ENCODE data around the gene DOCK8. TPM values are rescaled to one million over a fixed set of nuclear protein-coding genes. Genes with fewer than 3 reads are reported as not detected.
"Not testable (repeated sequence)": the region's sequence is repeated elsewhere in the genome, so short reads cannot be mapped to it uniquely, and the experiment has no call there.

Gene DOCK8
- total RNA-seq = 100 to 1,000 TPM; 133 to 158 TPM

DNA sequence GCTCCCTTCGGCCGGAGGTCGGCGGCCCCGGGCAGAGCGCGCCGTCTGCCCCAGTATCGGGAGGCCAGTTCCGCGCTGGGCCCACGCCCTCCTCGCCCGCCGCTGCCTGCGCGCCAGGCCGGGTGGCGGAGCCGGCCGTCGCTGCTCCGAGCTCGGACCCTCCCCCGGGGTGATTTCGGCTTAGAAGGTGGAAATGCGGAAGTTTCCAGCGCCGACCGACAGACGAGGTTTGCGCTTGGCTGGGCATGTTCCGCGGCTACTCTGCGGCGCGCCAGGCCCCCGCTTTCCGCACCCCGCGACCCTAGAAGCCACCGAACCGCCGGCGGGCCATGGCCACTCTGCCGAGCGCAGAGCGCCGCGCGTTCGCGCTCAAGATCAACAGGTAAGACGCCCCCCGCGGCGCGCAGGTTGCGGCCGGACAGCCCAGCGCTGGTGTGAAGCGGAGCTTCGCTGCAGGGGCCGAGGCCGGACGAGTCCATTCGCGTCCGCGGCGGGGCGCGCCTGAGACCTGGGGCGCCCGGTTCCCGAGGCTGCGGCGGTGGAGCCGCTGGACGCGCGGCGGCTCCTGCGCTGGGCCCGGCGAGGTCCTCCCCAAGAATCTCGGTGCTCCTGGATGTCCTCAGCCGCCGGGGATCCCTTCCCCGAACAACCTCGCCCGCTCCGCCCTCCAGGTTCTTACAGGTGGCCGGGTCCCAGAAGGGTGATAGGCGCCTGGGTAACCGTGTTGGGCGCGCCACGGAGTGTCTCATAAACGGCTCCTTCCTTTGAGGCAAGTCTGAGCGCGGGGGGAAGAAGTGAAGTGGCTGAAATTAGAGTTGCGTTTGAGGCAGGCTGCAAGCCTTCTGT is at the start of gene DOCK8:
Gene DOCK8, plus strand, starts transcription at position 218 of the 846 bp plus-strand sequence. Its CDS starts 112 bp downstream, at position 330.
- Mint-ChIP-seq H3K27me3 (no peaks in the 10 kb centered on the region), H3K4me1 (no peaks in the 10 kb centered on the region), H3K36me3 (ENCODE audit: low read depth) (no peaks in the 10 kb centered on the region), H3K4me3 (peak within 1 kb of the TSS; percentile 73), H3K9me3 (no peaks in the 10 kb centered on the region), H3K27ac (no peak within 1 kb of the TSS)
- ATAC-seq (replicated peaks) = peak; percentile 93

DNA sequence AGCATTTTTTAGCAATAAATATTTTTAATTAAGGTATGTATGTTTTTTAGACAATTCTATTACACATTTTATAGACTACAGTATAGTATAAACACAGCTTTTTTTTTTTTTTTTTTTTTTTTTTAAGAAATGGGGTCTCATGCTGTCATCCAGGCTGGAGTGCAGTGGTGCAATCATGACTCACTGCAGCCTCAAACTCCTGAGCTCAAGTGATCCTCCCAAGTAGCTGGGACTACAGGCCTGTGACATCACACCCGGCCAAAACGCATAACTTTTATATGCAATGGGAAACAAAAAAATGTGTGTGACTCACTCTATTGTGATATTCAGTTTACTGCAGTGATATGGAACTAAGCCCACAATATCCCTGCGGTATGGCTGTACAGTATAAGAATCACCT is 44.9 kb upstream of the DOCK8 start:
- H3K4me1 Mint-ChIP-seq = not testable (repeated sequence)

DNA sequence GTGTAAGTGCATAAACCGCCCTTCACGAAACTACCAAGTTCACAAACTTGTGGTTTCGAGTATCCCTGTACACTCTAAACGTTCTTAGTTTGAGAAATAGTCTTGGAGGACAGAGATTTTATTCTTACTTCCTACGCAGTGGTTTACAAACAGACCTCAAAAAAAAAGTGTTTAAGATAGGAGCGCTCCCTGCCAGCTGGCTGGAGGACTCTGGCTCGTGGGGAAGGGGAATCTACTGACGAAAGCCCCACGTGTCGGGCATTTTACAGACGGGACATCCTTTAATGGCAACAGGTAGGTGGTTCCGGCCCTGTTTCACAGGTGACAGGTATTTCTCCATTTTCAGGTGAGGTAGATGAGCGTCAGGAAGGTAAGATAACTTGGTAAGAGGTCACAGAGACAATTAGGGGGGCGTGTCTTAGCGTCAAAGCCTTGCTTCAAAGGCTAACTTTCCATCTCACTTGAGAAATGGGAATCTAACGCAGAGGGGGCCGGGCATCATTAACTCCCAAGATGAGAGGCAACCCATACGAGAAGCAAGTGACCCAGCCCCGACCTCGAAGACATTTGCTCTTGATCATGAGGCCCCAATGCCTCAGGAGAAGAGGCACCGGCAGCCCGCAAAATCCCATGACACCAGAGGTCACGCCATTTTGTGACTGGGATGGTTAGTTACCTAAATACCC is 36.4 kb upstream of the DOCK8 start:
- not testable (repeated sequence) for ATAC-seq (replicated peaks); H3K27me3 Mint-ChIP-seq; H3K9me3 Mint-ChIP-seq; H3K4me1 Mint-ChIP-seq
- Mint-ChIP-seq H3K27ac (peak overlapping the region; percentile 82), H3K36me3 (ENCODE audit: low read depth) (peaks cover 18% of the 10 kb centered on the region), H3K4me3 (peak overlapping the region; percentile 84)

More for the DNA sequence above, 44.9 kb upstream of the DOCK8 start:
- H3K36me3 Mint-ChIP-seq (ENCODE audit: low read depth) = peaks cover 35% of the 10 kb centered on the region
- H3K4me3 Mint-ChIP-seq; ATAC-seq (replicated peaks); H3K27ac Mint-ChIP-seq; H3K27me3 Mint-ChIP-seq; H3K9me3 Mint-ChIP-seq: not testable (repeated sequence)

DNA sequence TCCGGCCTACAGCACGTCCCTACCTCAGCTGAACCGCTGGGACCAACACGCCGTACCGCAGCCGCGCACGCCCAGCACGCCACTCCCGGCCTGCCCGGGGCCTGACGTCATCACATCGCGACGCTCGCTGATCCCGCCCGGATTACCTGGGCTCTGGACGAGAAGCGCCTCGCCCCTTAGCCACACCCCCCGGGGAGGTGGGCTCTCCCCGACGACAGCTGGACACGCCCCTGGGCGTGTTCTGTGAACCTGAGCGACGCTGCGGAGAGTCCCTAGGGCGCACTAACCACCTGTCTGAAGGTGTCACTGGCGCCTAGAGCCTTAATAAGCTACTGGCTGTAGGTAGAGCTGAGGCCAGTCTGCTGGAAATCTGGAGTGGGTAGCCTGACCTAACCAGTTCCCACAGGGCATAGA is 35.7 kb upstream of the DOCK8 start, which contains the start of gene ZNG1A:
Gene ZNG1A, minus strand, starts transcription at position 87 of the 414 bp plus-strand sequence. CDS start 87 bp downstream, outside the sequence.
- ATAC-seq (replicated peaks) = peak; percentile 56
- not testable (repeated sequence) for H3K27me3 Mint-ChIP-seq, H3K9me3 Mint-ChIP-seq, H3K4me1 Mint-ChIP-seq
- H3K4me3 Mint-ChIP-seq = peak within 1 kb of the TSS; percentile 84
- H3K27ac Mint-ChIP-seq = peak within 1 kb of the TSS; percentile 82
- H3K36me3 Mint-ChIP-seq (ENCODE audit: low read depth) = peaks cover 12% of the 10 kb centered on the region

DNA sequence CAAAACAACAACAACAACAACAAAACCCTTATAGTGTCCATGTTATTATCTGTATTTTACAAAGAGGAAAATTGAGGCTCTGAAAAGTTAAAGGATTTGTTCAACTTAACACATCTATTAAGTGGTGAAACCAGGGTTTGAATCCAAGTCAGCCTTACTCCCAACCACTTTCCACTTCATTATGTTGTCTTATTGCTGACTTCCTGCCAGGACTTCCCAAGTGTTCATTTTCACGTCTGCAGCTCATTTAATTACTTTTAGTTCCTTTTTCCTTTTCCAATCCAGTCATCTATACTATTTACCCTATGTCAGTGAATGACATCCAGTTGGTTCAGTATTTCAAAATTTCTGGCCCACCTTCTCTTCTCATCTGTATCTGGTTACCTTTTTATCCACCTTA is 15.1 kb upstream of the DOCK8 start:
- not testable (repeated sequence) for ATAC-seq (replicated peaks); H3K9me3 Mint-ChIP-seq; H3K4me1 Mint-ChIP-seq; H3K36me3 Mint-ChIP-seq (ENCODE audit: low read depth); H3K4me3 Mint-ChIP-seq; H3K27ac Mint-ChIP-seq; H3K27me3 Mint-ChIP-seq

DNA sequence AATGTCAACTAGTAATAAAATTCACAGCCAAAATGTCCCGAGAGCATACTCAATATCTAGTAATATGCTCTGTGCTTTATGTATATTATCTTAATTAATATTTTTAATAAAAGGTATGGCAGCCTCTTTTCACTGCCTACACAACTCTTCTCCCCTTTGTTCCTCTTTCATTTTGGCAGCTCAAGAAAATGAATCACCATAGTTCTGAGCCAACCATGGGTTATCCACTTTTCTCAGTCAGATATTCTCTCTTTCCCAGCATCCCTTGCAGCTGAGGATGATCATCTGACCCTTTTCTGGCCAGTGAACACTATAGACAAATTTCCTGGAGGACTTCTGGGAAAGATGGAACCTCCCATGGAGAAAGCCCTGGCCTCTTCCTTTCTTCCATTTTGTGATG is 8.2 kb upstream of the DOCK8 start:
- no peak for ATAC-seq (replicated peaks)
- H3K4me1 Mint-ChIP-seq = no peaks in the 10 kb centered on the region
- H3K27ac Mint-ChIP-seq = peak overlapping the region; percentile 56
- peaks cover 6% of the 10 kb centered on the region for H3K27me3 Mint-ChIP-seq
- H3K9me3 Mint-ChIP-seq = no peaks in the 10 kb centered on the region
- H3K4me3 Mint-ChIP-seq = no peak overlapping the region
- H3K36me3 Mint-ChIP-seq (ENCODE audit: low read depth) = no peaks in the 10 kb centered on the region

DNA sequence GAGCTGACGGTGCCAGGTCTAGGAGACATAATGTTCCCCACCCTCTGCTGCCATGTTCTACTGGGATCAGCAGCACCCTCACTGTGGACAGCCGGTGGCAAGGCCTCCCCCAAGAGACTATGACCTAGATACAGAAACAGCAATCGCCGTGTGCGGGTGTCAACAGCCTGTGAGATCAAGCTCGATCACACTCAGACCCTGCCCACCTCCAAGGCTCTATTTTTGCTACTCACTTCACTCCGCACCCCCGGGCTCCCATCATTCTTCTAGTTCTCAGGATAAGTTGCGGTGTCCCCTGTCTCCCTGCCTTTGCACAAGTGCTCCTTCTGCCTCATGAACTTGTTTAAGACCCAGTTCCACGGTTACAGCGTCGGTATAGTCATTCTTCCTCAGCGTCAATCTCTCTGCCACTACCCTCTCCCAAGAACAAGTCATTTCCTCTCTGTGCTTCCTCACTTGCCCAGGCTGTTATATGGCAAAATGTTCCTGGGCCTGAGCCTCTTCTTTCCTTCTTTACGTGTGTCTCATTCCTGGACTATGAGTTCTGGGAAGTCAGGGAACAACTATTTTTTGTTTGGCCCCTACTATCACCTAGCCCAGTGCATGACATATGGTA is 5.4 kb upstream of the DOCK8 start:
- Mint-ChIP-seq H3K27ac (no peak overlapping the region), H3K27me3 (peaks cover under 1% of the 10 kb centered on the region), H3K4me3 (no peak overlapping the region)

DNA sequence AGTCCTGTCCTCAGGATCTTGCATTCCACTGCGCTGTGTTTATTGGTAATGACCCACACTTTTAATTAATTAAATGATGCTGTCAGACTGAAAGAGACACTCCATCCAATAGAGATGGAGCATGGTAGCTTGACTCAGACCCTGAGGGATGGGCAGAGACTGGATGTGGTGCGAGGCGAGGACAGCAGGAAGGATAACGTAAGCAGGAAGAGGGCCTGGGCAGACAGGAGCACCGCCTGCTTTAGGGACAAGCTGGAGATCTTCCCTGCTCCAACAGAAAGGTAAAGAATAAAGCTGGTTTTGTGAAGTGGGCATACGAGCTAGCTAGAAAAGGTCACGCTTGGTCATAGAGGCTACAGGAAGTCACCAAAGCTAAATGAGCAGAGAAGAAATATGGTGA is 3.6 kb upstream of the DOCK8 start:
- H3K4me1 Mint-ChIP-seq = no peaks in the 10 kb centered on the region
- no peaks in the 10 kb centered on the region for H3K27me3 Mint-ChIP-seq
- no peak for ATAC-seq (replicated peaks)
- H3K36me3 Mint-ChIP-seq (ENCODE audit: low read depth) = no peaks in the 10 kb centered on the region
- H3K27ac Mint-ChIP-seq = no peak overlapping the region
- no peaks in the 10 kb centered on the region for H3K9me3 Mint-ChIP-seq
- H3K4me3 Mint-ChIP-seq = no peak overlapping the region

More for the DNA sequence above, 5.4 kb upstream of the DOCK8 start:
- Mint-ChIP-seq H3K4me1 (no peaks in the 10 kb centered on the region), H3K9me3 (no peaks in the 10 kb centered on the region), H3K36me3 (ENCODE audit: low read depth) (no peaks in the 10 kb centered on the region)
- ATAC-seq (replicated peaks) = no peak

DNA sequence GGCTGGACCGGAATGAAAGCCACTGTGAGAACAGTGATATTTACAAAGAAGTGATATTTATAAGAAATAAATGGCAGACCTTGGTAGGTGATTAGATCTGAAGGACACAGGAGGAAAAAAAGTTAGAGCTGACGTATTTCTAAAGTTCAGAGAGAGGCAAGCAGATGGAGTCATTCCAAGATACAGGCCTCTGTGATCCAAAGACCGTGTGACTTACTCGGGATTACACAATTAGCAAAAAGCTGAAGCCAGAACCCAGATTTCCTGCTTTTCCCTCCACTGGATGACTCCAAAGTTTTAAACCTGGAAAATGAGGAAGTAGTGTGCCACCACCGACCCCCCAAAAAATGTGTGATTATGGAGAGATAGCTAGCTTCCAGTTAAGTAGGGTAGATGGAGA is 3.1 kb upstream of the DOCK8 start:
- no peaks in the 10 kb centered on the region for H3K36me3 Mint-ChIP-seq (ENCODE audit: low read depth)
- no peak overlapping the region for H3K27ac Mint-ChIP-seq
- ATAC-seq (replicated peaks) = no peak
- H3K9me3 Mint-ChIP-seq = no peaks in the 10 kb centered on the region
- no peaks in the 10 kb centered on the region for H3K4me1 Mint-ChIP-seq
- H3K4me3 Mint-ChIP-seq = no peak overlapping the region
- H3K27me3 Mint-ChIP-seq = no peaks in the 10 kb centered on the region

DNA sequence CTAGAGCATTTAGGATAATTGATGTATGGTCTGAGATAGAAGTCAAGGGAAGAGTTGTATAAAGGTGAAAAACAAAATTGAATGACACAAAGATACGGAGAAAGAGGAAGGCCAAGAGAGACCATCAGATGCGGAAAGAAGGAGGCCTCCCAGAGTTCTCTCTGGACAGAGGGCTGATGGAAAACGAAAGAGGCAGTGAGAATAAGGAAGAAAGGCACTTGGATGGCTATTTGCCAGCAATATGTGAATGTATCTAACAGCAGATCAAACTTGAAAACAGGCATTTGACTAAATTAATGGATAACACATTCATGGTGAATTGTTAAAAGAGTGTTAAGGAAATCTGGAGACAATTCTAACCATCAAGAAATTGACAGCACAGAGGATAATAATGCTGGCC is 2.4 kb upstream of the DOCK8 start:
- H3K27ac Mint-ChIP-seq = no peak overlapping the region
- H3K27me3 Mint-ChIP-seq = no peaks in the 10 kb centered on the region

DNA sequence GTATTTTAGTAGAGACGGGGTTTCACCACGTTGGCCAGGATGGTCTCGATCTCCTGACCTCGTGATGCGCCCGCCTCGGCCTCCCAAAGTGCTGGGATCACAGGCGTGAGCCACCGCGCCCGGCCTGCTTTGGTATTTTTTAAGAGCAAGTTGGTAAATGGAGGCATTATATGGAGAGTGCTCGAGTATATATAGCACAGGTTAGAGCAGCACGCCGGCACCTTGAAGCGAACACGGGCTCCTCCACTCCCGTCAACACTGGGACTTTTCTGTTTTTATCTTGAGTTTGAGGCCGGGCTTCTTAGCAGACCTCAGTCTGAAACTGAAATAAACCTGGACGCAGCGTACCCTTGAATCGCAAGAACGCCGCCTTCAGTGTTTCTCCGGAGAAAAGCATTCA is 764 bp upstream of the DOCK8 start:
- not testable (repeated sequence) for ATAC-seq (replicated peaks); H3K27ac Mint-ChIP-seq

More for the DNA sequence above, 2.4 kb upstream of the DOCK8 start:
- no peaks in the 10 kb centered on the region for H3K4me1 Mint-ChIP-seq
- no peaks in the 10 kb centered on the region for H3K36me3 Mint-ChIP-seq (ENCODE audit: low read depth)
- no peak overlapping the region for H3K4me3 Mint-ChIP-seq
- no peaks in the 10 kb centered on the region for H3K9me3 Mint-ChIP-seq
- no peak for ATAC-seq (replicated peaks)

DNA sequence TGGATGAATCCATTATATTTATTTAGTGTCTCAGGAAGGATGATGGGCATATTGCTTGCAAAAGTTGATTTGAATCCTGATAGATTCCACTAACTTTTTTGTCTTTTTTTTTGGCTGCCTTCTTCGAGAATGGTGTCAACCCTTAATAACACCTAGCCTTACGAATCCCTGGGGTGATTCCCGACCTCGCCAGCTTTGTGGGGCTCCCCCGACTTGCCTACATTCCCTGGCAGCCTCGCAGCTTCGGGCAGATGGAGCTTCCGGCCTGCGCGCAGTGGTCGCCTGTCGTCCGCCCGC is 366 bp upstream of the DOCK8 start:
- H3K4me1 Mint-ChIP-seq = no peaks in the 10 kb centered on the region
- no peaks in the 10 kb centered on the region for H3K27me3 Mint-ChIP-seq
- ATAC-seq (replicated peaks) = no peak
- peak overlapping the region; percentile 73 for H3K4me3 Mint-ChIP-seq
- no peaks in the 10 kb centered on the region for H3K9me3 Mint-ChIP-seq
- no peak overlapping the region for H3K27ac Mint-ChIP-seq
- H3K36me3 Mint-ChIP-seq (ENCODE audit: low read depth) = no peaks in the 10 kb centered on the region

More for the DNA sequence above, 764 bp upstream of the DOCK8 start:
- H3K27me3 Mint-ChIP-seq; H3K4me1 Mint-ChIP-seq; H3K9me3 Mint-ChIP-seq; H3K36me3 Mint-ChIP-seq (ENCODE audit: low read depth): not testable (repeated sequence)
- H3K4me3 Mint-ChIP-seq = peak overlapping the region; percentile 73

DNA sequence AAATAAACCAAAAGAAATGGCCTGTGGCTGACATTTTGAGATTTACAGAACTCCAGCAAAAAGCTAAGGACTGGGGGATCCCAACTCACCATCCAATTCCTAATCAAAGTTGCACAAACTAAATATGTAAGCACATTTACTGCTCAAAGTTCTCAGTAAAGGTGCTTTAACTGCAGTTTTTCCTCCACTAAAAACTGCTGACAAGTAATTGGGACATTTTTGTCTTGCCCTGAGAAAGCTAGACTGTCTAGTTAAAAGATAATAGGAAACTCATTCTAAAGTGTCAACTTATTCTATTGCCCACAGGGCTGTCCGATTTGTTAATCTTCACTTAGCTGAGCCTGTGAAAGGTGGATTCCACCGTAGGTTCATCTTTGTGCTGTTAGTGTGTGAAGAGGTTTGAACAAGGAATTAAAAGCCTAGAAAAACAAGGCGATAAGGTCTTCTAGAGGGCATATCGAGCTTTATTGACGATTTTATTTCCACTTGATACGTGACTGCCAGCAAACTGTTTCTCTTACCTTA is 1.0 kb downstream of the DOCK8 start:
- H3K27ac Mint-ChIP-seq = no peak overlapping the region
- ATAC-seq (replicated peaks) = no peak
- no peaks in the 10 kb centered on the region for H3K27me3 Mint-ChIP-seq
- no peaks in the 10 kb centered on the region for H3K9me3 Mint-ChIP-seq
- no peaks in the 10 kb centered on the region for H3K4me1 Mint-ChIP-seq
- H3K4me3 Mint-ChIP-seq = peak overlapping the region; percentile 73
- H3K36me3 Mint-ChIP-seq (ENCODE audit: low read depth) = no peaks in the 10 kb centered on the region

DNA sequence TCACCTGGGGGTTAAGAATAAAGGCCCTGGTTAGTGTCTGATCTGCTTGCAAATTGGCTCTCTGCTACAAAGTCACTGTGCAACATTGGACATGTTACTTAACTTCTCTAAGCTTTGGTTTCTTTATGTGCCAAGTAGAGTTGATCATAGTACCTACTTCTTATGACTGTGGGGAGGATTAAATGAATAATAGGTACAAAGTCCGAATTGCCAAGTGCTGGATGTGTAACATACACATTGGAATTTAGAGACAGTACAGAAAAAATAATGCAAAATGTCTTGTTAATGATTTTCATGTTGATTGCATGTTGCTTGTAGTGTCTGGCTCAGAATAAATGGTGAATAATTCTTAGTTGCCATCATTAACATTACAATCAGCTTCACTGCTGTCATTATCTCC is 2.2 kb downstream of the DOCK8 start:
- Mint-ChIP-seq H3K4me3 (peak overlapping the region; percentile 9), H3K36me3 (ENCODE audit: low read depth) (no peaks in the 10 kb centered on the region), H3K27ac (no peak overlapping the region), H3K4me1 (no peaks in the 10 kb centered on the region), H3K9me3 (no peaks in the 10 kb centered on the region), H3K27me3 (no peaks in the 10 kb centered on the region)
- no peak for ATAC-seq (replicated peaks)
